Fibroblast of villous mesenchyme (primary cell): ENCODE data around the gene ZSWIM1. TPM values are rescaled to one million over a fixed set of nuclear protein-coding genes. Genes with fewer than 3 reads are reported as not detected.
"Not testable (repeated sequence)": the region's sequence is repeated elsewhere in the genome, so short reads cannot be mapped to it uniquely, and the experiment has no call there.

Experiments used
- DNase-seq: peaks from one replicate; pipeline ENCODE4 v3.0.0-alpha.2; 2010; ENCODE audit warnings: low read depth
- H3K4me3 ChIP-seq: 2 replicates; pipeline ENCODE4 v1.5.1; 2011; ENCODE audit warnings: low read depth, mild to moderate bottlenecking, low read length
- CTCF ChIP-seq: IDR thresholded peaks from 2 replicates; pipeline ENCODE4 v1.5.1; 2012; ENCODE audit warnings: low read depth, mild to moderate bottlenecking, low read length; ENCODE audit not compliant: insufficient read depth
- total RNA-seq: library from RNA; depleted of rRNA; stranded (reverse); fragments of >200 nt; gene quantifications from 2 replicates; pipeline ENCODE4 v1.2.3, GENCODE V29; 2012

ZSWIM1 gene
- total RNA-seq, 1 donor: 9.1 TPM

- H3K4me3 ChIP-seq: no peak overlapping the region
- DNase-seq: no peak
- TF ChIP-seq CTCF: no peak
Measured at GRCh38 chr20:45894797-45895196, 13.8 kb downstream of the ZSWIM1 start.

- no peak for DNase-seq
- H3K4me3 ChIP-seq: no peak overlapping the region
- TF ChIP-seq CTCF: no peak
Measured at GRCh38 chr20:45896641-45897161, 15.7 kb downstream of the ZSWIM1 start.

GRCh38 chr20:45897289-45897688 is 16.3 kb downstream of the ZSWIM1 start:
- DNase-seq: no peak
- H3K4me3 ChIP-seq: no peak overlapping the region
- TF ChIP-seq CTCF: no peak

GRCh38 chr20:45897692-45898091 is 16.7 kb downstream of the ZSWIM1 start:
- TF ChIP-seq CTCF: no peak

GRCh38 chr20:45898285-45898684 is 17.3 kb downstream of the ZSWIM1 start:
- no peak for TF ChIP-seq CTCF
- H3K4me3 ChIP-seq: no peak overlapping the region
- DNase-seq: no peak

More at GRCh38 chr20:45897692-45898091, 16.7 kb downstream of the ZSWIM1 start:
- no peak overlapping the region for H3K4me3 ChIP-seq
- no peak for DNase-seq

GRCh38 chr20:45899046-45899835 is 18.2 kb downstream of the ZSWIM1 start:
- no peak for TF ChIP-seq CTCF
- H3K4me3 ChIP-seq: no peak overlapping the region
- DNase-seq: no peak

- DNase-seq, H3K4me3 ChIP-seq: not testable (repeated sequence)
Measured at GRCh38 chr20:45901332-45901731, 20.3 kb downstream of the ZSWIM1 start.
